Measurements from ENCODE around the gene PLEKHG3.
"Not testable (repeated sequence)": the region's sequence is repeated elsewhere in the genome, so short reads cannot be mapped to it uniquely, and the experiment has no call there.

PLEKHG3 gene

GRCh38 chr14:64704143-64704742, at the start of gene PLEKHG3:
Gene PLEKHG3, plus strand, starts transcription at chr14:64704424. Its CDS starts 23,208 bp downstream, at chr14:64727632.
- DNase-seq (ENCODE audit: low read depth) = no peak
- peak within 1 kb of the TSS; percentile 90 for H3K4me3 ChIP-seq (ENCODE audit: low read depth, low read length)
- TF ChIP-seq, protein P1, sequence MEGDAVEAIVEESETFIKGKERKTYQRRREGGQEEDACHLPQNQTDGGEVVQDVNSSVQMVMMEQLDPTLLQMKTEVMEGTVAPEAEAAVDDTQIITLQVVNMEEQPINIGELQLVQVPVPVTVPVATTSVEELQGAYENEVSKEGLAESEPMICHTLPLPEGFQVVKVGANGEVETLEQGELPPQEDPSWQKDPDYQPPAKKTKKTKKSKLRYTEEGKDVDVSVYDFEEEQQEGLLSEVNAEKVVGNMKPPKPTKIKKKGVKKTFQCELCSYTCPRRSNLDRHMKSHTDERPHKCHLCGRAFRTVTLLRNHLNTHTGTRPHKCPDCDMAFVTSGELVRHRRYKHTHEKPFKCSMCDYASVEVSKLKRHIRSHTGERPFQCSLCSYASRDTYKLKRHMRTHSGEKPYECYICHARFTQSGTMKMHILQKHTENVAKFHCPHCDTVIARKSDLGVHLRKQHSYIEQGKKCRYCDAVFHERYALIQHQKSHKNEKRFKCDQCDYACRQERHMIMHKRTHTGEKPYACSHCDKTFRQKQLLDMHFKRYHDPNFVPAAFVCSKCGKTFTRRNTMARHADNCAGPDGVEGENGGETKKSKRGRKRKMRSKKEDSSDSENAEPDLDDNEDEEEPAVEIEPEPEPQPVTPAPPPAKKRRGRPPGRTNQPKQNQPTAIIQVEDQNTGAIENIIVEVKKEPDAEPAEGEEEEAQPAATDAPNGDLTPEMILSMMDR (IDR thresholded peaks at IDR 0.05; ENCODE audit: control insufficient read depth, extremely low read depth, insufficient read depth) = no peak

- no peak for DNase-seq (ENCODE audit: low read depth)
- TF ChIP-seq, protein P1 (IDR thresholded peaks at IDR 0.05; ENCODE audit: control insufficient read depth, extremely low read depth, insufficient read depth) = no peak
- no peak overlapping the region for H3K4me3 ChIP-seq (ENCODE audit: low read depth, low read length)
Observed at GRCh38 chr14:64654901-64655300, 49.3 kb upstream of the PLEKHG3 start.

DNA sequence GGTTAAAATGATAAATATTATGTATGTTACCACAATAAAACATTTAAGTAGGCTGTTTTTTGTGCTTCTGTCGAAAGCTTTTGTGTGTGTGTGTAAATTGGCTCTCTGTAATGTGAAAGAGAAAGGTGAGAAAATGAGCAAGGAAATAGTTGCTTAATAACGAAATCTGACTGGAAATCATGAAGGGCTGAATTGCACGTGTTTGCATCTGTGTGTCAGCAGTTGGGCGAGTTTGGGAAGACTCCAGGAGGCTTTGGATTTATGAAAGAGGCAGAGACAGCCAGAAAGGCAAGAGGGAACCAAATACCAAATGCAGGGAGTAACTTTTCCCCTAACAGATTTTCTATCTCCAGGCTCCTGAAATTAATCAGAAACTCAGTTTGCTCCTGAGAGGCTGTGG, 47.2 kb upstream of the PLEKHG3 start:
- no peak for DNase-seq (ENCODE audit: low read depth)
- TF ChIP-seq, protein P1 (IDR thresholded peaks at IDR 0.05; ENCODE audit: control insufficient read depth, extremely low read depth, insufficient read depth) = no peak
- no peak overlapping the region for H3K4me3 ChIP-seq (ENCODE audit: low read depth, low read length)

DNA sequence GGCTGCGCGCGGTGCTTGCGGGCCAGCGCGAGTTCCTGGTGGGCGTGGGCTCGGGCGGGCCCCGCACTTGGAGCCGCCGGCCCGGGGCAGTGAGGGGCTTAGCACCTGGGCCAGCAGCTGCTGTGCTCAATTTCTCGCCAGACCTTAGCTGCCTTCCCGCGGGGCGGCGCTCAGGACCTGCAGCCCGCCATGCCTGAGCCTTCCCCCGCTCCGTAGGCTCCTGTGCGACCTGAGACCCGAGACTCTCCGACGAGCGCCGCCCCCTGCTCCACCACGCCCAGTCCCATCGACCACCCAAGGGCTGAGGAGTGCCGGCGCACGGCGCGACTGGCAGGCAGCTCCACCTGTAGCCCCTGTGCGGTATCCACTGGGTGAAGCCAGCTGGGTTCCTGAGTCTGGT, 46.0 kb upstream of the PLEKHG3 start:
- TF ChIP-seq, protein P1 (IDR thresholded peaks at IDR 0.05; ENCODE audit: control insufficient read depth, extremely low read depth, insufficient read depth) = no peak
- no peak overlapping the region for H3K4me3 ChIP-seq (ENCODE audit: low read depth, low read length)
- DNase-seq (ENCODE audit: low read depth) = no peak

- not testable (repeated sequence) for DNase-seq (ENCODE audit: low read depth); H3K4me3 ChIP-seq (ENCODE audit: low read depth, low read length)
Observed at GRCh38 chr14:64658700-64659264, 45.4 kb upstream of the PLEKHG3 start.

- TF ChIP-seq, protein P1 (IDR thresholded peaks at IDR 0.05; ENCODE audit: control insufficient read depth, extremely low read depth, insufficient read depth) = no peak
- DNase-seq (ENCODE audit: low read depth) = no peak
- no peak overlapping the region for H3K4me3 ChIP-seq (ENCODE audit: low read depth, low read length)
Observed at GRCh38 chr14:64659366-64659765, 44.9 kb upstream of the PLEKHG3 start.

DNA sequence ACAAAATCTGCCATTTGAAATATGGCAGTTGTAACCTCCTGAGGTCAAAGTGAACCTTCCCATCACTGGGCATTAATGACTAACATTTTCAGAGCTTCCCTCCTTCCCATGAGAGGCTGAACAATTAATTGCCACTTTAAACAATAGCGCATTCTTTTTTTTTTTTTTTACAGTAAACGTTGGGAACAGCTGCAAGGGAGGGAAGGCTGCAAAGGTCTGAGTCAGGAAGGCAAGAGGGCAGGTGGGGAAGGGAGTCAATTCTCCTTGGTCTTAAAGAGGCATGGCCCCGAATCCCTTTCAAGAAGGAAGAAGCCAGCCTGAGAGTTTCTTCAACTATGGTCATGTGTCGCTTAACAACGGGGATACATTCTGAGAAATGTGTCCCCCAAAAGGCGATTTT, 41.0 kb upstream of the PLEKHG3 start:
- TF ChIP-seq, protein P1 (IDR thresholded peaks at IDR 0.05; ENCODE audit: control insufficient read depth, extremely low read depth, insufficient read depth) = no peak
- no peak for DNase-seq (ENCODE audit: low read depth)
- no peak overlapping the region for H3K4me3 ChIP-seq (ENCODE audit: low read depth, low read length)

Measured in LNCaP clone FGC (cell line).